ENCODE results near the gene MIPOL1. TPM values are rescaled to one million over a fixed set of nuclear protein-coding genes. Genes with fewer than 3 reads are reported as not detected.
"Not testable (repeated sequence)": the region's sequence is repeated elsewhere in the genome, so short reads cannot be mapped to it uniquely, and the experiment has no call there.

MIPOL1 gene
- total RNA-seq, 1 donor from 2014 or later = not detected

DNA sequence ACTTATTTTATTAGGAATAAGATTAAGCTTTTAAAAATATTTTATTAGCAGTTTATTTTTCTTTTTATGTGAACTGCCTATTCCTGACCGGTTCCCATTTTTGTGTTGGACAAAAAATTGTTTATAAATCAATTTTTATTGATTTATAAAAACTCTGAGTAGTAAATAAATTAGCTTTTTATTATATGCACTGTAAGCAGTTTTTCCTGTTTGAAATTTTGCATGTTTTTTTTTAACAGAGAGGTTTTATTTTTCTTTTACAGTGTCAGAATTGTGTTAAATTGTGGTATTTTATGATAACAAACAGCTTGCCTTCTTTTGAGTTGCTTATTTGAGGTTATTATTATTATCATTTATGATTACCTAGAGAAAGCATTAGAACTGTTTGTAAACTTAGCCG, 329.3 kb downstream of the MIPOL1 start:
- no peak overlapping the region for H3K4me3 Mint-ChIP-seq (ENCODE audit: low read depth)
- intact Hi-C loops (cut with micrococcal nuclease) = no loop called here
- DNase-seq (ENCODE audit: low spot score) = no peak
- peaks cover 4% of the 10 kb centered on the region for H3K9me3 Mint-ChIP-seq
- no peaks in the 10 kb centered on the region for H3K4me1 Mint-ChIP-seq (ENCODE audit: low read depth)
- no peaks in the 10 kb centered on the region for H3K36me3 Mint-ChIP-seq (ENCODE audit: low read depth)
- H3K27ac Mint-ChIP-seq = no peak overlapping the region
- H3K27me3 Mint-ChIP-seq (ENCODE audit: low read depth) = no peaks in the 10 kb centered on the region

GRCh38 chr14:37539992-37540391, 342.3 kb downstream of the MIPOL1 start:
- Mint-ChIP-seq H3K4me1 (ENCODE audit: low read depth) (no peaks in the 10 kb centered on the region), H3K4me3 (ENCODE audit: low read depth) (no peak overlapping the region)

DNA sequence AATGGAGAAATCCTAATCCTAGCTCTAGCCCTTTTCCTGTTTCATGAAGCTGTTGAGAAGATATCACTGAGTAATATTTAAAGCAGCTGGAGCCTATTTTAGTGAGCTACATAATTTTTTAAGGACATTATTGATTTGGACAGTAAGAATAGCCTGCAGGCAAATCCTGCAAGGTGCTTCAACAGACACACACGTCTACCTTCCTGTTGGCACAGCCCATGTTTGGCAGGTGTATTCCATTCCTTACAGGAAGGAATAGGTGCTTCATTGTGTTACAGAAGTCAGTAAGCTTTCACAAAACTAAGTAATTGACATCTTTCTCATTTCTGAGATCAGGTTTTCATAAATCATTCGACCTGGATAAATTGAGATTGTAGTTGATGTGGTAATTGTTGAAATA, 346.7 kb downstream of the MIPOL1 start:
- Mint-ChIP-seq H3K27ac (no peak overlapping the region), H3K27me3 (ENCODE audit: low read depth) (no peaks in the 10 kb centered on the region), H3K4me3 (ENCODE audit: low read depth) (no peak overlapping the region), H3K36me3 (ENCODE audit: low read depth) (no peaks in the 10 kb centered on the region), H3K9me3 (peaks cover under 1% of the 10 kb centered on the region), H3K4me1 (ENCODE audit: low read depth) (no peaks in the 10 kb centered on the region)
- intact Hi-C loops (cut with micrococcal nuclease) = no loop called here
- DNase-seq (ENCODE audit: low spot score) = no peak

More at GRCh38 chr14:37539992-37540391, 342.3 kb downstream of the MIPOL1 start:
- Mint-ChIP-seq H3K9me3 (peaks cover 3% of the 10 kb centered on the region), H3K27ac (no peak overlapping the region), H3K27me3 (ENCODE audit: low read depth) (no peaks in the 10 kb centered on the region), H3K36me3 (ENCODE audit: low read depth) (no peaks in the 10 kb centered on the region)
- intact Hi-C loops (cut with micrococcal nuclease) = no loop called here
- no peak for DNase-seq (ENCODE audit: low spot score)

DNA sequence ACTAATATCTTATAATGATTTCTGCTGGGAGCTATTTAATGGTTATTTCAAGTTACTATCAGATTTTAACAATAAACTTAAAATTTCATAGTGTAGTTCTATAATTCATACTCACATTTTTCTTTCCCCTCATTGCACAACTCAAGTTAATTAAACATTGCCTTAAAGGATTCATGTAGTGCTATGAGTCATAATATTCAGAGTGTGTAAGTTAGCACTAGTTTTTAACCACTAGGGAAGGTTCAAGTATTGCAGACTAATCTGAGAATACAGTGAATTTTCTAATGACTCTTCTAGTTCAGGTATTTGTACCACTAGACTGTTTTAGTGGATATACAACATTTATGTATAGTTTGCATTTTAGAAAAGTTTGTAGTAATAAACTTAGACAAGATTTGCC, 347.4 kb downstream of the MIPOL1 start:
- Mint-ChIP-seq H3K27me3 (ENCODE audit: low read depth) (no peaks in the 10 kb centered on the region), H3K4me1 (ENCODE audit: low read depth) (no peaks in the 10 kb centered on the region), H3K27ac (no peak overlapping the region), H3K36me3 (ENCODE audit: low read depth) (no peaks in the 10 kb centered on the region), H3K4me3 (ENCODE audit: low read depth) (no peak overlapping the region), H3K9me3 (no peaks in the 10 kb centered on the region)
- no peak for DNase-seq (ENCODE audit: low spot score)
- intact Hi-C loops (cut with micrococcal nuclease) = no loop called here

DNA sequence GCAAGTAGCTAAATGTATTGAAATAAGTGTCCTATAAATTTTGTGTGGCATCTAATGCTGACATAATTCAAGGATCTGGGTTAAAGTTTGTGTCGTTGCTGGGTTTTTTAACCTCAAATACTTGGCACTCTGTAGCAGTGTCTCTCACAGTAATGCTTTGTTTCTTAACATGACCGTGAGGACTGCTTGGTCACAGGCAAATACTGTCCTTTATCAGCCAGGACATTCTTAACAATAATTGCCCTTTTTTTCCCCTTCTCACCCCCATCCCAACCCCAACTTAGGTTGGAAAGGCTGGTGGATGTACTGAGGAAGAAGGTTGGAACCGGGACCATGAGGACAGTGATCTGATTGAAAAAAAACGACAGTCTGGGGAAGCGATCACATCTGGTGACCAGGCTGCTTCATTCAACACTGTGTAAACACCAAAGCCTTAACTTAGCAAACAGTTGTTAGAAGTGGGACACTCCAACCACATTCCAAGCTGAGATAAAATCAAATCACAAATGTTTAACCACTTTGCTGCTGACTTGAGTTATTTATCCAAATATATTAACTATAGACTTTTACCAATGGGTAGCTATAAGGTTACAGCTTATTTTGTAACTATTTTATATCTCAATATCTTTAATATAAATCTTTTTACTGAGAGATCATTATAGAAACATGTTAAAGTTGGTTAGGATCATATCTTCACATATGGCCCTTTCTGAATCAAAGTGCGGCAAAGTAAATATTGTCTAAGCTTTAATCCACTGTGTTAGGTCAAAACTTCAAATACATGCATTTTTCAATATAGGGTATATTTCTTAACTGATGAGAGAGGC, 349.1 kb downstream of the MIPOL1 start:
- no peak for DNase-seq (ENCODE audit: low spot score)
- H3K27me3 Mint-ChIP-seq (ENCODE audit: low read depth) = no peaks in the 10 kb centered on the region
- no peak overlapping the region for H3K27ac Mint-ChIP-seq
- no peak overlapping the region for H3K4me3 Mint-ChIP-seq (ENCODE audit: low read depth)
- H3K4me1 Mint-ChIP-seq (ENCODE audit: low read depth) = no peaks in the 10 kb centered on the region
- H3K9me3 Mint-ChIP-seq = no peaks in the 10 kb centered on the region
- no peaks in the 10 kb centered on the region for H3K36me3 Mint-ChIP-seq (ENCODE audit: low read depth)
- intact Hi-C loops (cut with micrococcal nuclease) = no loop called here

DNA sequence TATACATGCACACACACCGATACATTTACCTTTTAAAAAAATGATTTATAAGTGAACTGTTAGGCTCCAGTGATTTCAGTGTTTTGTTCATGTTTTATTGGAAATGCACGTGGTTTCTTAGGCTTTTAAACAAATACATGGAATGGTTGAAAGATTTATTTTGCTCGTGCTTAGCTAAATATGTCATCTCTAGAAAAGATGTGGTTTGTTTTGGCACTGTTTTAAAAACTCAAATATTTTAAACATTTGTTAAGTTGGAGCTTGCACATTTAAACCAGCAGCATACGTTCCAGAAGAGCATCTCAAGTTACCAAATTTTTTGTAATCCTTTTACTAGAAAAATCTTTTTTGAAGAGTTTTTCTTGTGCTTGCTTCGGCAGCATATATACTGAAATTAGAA, 352.8 kb downstream of the MIPOL1 start:
- intact Hi-C loops (cut with micrococcal nuclease) = no loop called here
- Mint-ChIP-seq H3K9me3 (peaks cover 8% of the 10 kb centered on the region), H3K36me3 (ENCODE audit: low read depth) (no peaks in the 10 kb centered on the region), H3K27me3 (ENCODE audit: low read depth) (no peaks in the 10 kb centered on the region), H3K4me3 (ENCODE audit: low read depth) (no peak overlapping the region), H3K4me1 (ENCODE audit: low read depth) (no peaks in the 10 kb centered on the region), H3K27ac (no peak overlapping the region)
- no peak for DNase-seq (ENCODE audit: low spot score)

- DNase-seq (ENCODE audit: low spot score) = no peak
- no peak overlapping the region for H3K4me3 Mint-ChIP-seq (ENCODE audit: low read depth)
- H3K9me3 Mint-ChIP-seq = peaks cover 8% of the 10 kb centered on the region
- intact Hi-C loops (cut with micrococcal nuclease) = no loop called here
- H3K27ac Mint-ChIP-seq = no peak overlapping the region
- no peaks in the 10 kb centered on the region for H3K27me3 Mint-ChIP-seq (ENCODE audit: low read depth)
- H3K4me1 Mint-ChIP-seq (ENCODE audit: low read depth) = no peaks in the 10 kb centered on the region
- H3K36me3 Mint-ChIP-seq (ENCODE audit: low read depth) = no peaks in the 10 kb centered on the region
Observed at GRCh38 chr14:37551119-37551518, 353.4 kb downstream of the MIPOL1 start.

DNA sequence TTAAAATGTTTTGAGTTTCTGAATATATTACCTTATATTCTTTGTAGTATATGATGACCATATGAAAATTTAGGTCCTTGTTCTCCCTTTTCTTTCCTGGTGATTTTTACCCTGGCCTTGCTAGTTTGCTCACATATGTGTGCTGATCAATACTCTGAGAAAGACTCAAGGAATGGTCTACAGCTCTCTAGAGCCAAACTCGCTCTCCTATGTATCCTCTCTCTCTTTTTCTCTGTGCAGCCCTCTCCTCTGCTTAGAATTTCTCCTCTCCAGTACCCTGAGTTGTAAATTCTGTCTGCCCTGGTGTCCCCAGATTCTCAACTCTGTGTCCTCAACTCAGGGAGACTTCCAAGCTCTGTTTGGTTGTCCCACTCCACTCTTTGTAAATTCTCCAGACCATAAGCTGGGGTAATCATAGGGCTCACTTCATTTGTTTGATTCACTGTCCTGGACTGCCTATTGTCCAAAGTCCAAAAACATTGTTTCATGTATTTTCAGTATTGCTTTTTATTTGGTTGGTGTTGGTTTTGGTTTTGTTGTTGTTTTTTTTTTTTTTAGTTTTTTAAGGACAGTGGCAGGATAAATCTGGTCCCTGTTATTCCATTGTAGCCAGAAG, 356.3 kb downstream of the MIPOL1 start:
- H3K4me1 Mint-ChIP-seq (ENCODE audit: low read depth) = no peaks in the 10 kb centered on the region
- H3K27me3 Mint-ChIP-seq (ENCODE audit: low read depth) = no peaks in the 10 kb centered on the region
- peaks cover 17% of the 10 kb centered on the region for H3K9me3 Mint-ChIP-seq
- no peak overlapping the region for H3K4me3 Mint-ChIP-seq (ENCODE audit: low read depth)
- no peak for DNase-seq (ENCODE audit: low spot score)
- no peaks in the 10 kb centered on the region for H3K36me3 Mint-ChIP-seq (ENCODE audit: low read depth)
- intact Hi-C loops (cut with micrococcal nuclease) = no loop called here
- H3K27ac Mint-ChIP-seq = no peak overlapping the region

DNA sequence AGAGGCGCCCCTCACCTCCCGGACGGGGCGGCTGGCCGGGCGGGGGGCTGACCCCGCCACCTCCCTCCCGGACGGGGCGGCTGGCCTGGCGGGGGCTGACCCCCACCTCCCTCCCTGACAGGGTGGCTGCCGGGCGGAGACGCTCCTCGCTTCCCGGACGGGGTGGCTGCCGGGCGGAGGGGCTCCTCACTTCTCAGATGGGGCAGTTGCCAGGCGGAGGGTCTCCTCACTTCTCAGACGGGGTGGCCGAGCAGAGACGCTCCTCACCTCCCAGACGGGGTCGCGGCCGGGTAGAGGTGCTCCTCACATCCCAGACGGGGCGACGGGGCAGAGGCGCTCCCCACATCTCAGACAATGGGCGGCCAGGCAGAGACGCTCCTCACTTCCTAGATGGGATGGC, 357.9 kb downstream of the MIPOL1 start:
- DNase-seq (ENCODE audit: low spot score); H3K4me3 Mint-ChIP-seq (ENCODE audit: low read depth); H3K27ac Mint-ChIP-seq; intact Hi-C loops (cut with micrococcal nuclease); H3K36me3 Mint-ChIP-seq (ENCODE audit: low read depth); H3K27me3 Mint-ChIP-seq (ENCODE audit: low read depth); H3K4me1 Mint-ChIP-seq (ENCODE audit: low read depth): not testable (repeated sequence)
- H3K9me3 Mint-ChIP-seq = peaks cover 17% of the 10 kb centered on the region

- H3K36me3 Mint-ChIP-seq (ENCODE audit: low read depth) = no peaks in the 10 kb centered on the region
Observed at GRCh38 chr14:37558740-37559139, 361.0 kb downstream of the MIPOL1 start.

GRCh38 chr14:37559386-37559785, 361.6 kb downstream of the MIPOL1 start:
- Mint-ChIP-seq H3K9me3 (peaks cover 10% of the 10 kb centered on the region), H3K27me3 (ENCODE audit: low read depth) (no peaks in the 10 kb centered on the region), H3K27ac (no peak overlapping the region), H3K4me1 (ENCODE audit: low read depth) (no peaks in the 10 kb centered on the region), H3K4me3 (ENCODE audit: low read depth) (no peak overlapping the region), H3K36me3 (ENCODE audit: low read depth) (no peaks in the 10 kb centered on the region)
- intact Hi-C loops (cut with micrococcal nuclease) = no loop called here
- no peak for DNase-seq (ENCODE audit: low spot score)

More at GRCh38 chr14:37558740-37559139, 361.0 kb downstream of the MIPOL1 start:
- no peaks in the 10 kb centered on the region for H3K27me3 Mint-ChIP-seq (ENCODE audit: low read depth)
- DNase-seq (ENCODE audit: low spot score) = no peak
- H3K4me1 Mint-ChIP-seq (ENCODE audit: low read depth) = no peaks in the 10 kb centered on the region
- H3K9me3 Mint-ChIP-seq = peaks cover 16% of the 10 kb centered on the region
- intact Hi-C loops (cut with micrococcal nuclease) = no loop called here
- H3K4me3 Mint-ChIP-seq (ENCODE audit: low read depth) = no peak overlapping the region
- H3K27ac Mint-ChIP-seq = no peak overlapping the region

DNA sequence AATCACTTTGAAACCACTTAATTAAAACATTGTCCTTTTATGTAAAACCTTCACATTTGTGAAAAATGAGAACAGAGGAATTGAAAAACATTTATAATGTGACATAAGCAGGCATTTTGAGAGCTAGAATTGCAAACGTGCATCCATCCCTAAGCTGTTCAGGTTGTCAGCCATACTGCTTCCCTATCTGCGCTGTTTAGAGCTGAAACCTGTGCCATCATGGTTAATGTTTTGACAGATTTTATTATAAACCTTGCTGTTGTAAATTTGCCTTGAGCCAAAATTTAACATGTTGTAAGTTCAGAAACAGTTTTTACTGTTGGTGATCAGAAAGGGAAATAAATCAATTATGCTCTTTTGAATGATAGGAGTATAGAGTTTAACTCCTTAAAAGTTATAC, 365.5 kb downstream of the MIPOL1 start:
- no peak for DNase-seq (ENCODE audit: low spot score)
- Mint-ChIP-seq H3K9me3 (no peaks in the 10 kb centered on the region), H3K4me1 (ENCODE audit: low read depth) (no peaks in the 10 kb centered on the region), H3K27me3 (ENCODE audit: low read depth) (no peaks in the 10 kb centered on the region), H3K4me3 (ENCODE audit: low read depth) (no peak overlapping the region), H3K36me3 (ENCODE audit: low read depth) (no peaks in the 10 kb centered on the region), H3K27ac (no peak overlapping the region)
- intact Hi-C loops (cut with micrococcal nuclease) = no loop called here

DNA sequence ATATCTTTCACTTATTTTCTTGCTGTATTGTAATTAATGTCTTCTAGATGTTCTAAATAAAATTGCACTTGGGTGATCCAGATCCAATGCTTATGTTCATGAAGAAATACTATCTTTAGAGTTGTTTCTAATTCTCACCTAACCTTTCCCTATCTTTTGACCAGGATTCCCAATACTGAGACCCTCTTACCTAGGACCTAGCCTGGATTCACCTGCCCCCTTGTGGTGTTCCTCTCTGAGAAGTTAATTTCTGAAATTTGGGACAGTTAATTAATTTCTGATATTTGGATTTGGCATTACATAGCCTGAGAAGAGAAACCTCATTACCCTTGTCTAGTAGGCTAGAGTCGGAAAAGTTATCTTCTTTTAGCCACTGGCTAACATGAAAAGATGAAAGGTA, 367.8 kb downstream of the MIPOL1 start:
- Mint-ChIP-seq H3K27me3 (ENCODE audit: low read depth) (no peaks in the 10 kb centered on the region), H3K27ac (no peak overlapping the region), H3K9me3 (no peaks in the 10 kb centered on the region), H3K36me3 (ENCODE audit: low read depth) (no peaks in the 10 kb centered on the region), H3K4me1 (ENCODE audit: low read depth) (no peaks in the 10 kb centered on the region), H3K4me3 (ENCODE audit: low read depth) (no peak overlapping the region)
- intact Hi-C loops (cut with micrococcal nuclease) = no loop called here
- no peak for DNase-seq (ENCODE audit: low spot score)

Measured in activated T-helper 2 cell treated with anti-CD3 and anti-CD28 coated beads, Interferon-gamma antibody, Interleukin-2, Interleukin-4, amounts not matched to agents 10 μg/mL and 5 μg/mL and 100 μg/mL, durations not matched to agents 14 hours and 24 hours and 36 hours (primary cell).